Choroid plexus epithelial cell (primary cell): ENCODE measurements around the gene POLN.

Experiments used
- DNase-seq: peaks from one replicate; pipeline ENCODE4 v3.0.0-alpha.2; 2010; ENCODE audit warnings: low read depth
- H3K4me3 ChIP-seq: 2 replicates; pipeline ENCODE4 v1.5.1; 2011; ENCODE audit warnings: low read depth, mild to moderate bottlenecking, control low read depth, low read length, moderate library complexity
- TF ChIP-seq, protein P1 (sequence below): conservative IDR thresholded peaks from 2 replicates; pipeline ENCODE4 v1.5.1; 2011; ENCODE audit warnings: low read depth, mild to moderate bottlenecking, control low read depth, inconsistent platforms, low read length, moderate library complexity

POLN gene

DNA sequence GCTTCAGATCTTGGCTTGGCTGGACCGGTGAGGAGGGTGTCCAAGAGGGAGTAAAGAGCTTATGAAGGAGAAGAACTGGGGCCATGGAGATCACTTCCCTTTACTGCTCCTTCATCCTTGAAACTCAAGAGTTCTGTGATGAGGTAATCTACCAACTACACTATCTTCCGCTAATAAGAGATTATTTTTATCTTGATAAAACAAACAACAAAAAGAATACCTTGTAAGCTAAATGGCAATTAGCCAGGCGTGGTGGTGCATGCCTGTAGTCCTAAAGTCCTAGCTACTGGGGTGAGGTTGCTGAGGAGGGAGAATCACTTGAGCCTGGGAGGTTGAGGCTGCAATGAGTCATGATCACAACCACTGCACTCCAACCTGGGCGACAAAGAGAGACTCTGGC is 47.4 kb downstream of the POLN start:
- peak; percentile 13 for DNase-seq
- TF ChIP-seq, protein P1, sequence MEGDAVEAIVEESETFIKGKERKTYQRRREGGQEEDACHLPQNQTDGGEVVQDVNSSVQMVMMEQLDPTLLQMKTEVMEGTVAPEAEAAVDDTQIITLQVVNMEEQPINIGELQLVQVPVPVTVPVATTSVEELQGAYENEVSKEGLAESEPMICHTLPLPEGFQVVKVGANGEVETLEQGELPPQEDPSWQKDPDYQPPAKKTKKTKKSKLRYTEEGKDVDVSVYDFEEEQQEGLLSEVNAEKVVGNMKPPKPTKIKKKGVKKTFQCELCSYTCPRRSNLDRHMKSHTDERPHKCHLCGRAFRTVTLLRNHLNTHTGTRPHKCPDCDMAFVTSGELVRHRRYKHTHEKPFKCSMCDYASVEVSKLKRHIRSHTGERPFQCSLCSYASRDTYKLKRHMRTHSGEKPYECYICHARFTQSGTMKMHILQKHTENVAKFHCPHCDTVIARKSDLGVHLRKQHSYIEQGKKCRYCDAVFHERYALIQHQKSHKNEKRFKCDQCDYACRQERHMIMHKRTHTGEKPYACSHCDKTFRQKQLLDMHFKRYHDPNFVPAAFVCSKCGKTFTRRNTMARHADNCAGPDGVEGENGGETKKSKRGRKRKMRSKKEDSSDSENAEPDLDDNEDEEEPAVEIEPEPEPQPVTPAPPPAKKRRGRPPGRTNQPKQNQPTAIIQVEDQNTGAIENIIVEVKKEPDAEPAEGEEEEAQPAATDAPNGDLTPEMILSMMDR, result no peak
- no peak overlapping the region for H3K4me3 ChIP-seq

DNA sequence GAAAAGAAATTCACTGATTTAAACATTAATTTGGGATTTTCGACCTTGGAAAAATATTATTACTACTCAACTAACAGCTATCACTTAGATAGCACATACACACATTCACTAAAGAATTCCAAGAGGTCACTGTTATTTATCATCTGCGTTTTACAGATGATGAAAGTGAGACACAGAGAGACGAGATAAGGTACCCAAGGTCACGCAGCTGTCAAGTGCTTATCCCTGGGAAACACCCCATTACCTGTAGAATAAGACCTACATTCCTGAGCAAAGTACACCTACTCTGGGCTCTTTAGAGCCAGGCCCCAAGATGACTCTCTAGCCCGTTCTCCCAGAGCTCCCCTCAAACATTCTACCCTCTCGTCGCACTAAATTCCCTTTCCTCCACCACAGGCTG is 48.6 kb downstream of the POLN start:
- no peak for DNase-seq
- H3K4me3 ChIP-seq, result no peak overlapping the region
- TF ChIP-seq, protein P1, result no peak

DNA sequence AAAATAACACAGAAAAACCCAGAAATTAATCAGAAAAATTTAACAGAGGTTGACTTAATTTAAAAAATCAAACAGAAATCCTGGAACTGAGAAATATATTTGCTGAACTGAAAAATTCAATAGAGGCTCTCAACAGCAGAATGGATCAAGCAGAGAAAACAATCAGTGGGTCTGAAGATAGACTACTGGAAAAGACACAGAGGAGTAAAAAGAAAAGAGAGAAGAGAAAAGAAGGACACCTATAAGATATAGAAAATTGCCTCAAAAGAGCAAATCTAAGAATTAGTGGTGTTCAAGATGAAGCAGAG is 55.1 kb downstream of the POLN start:
- DNase-seq, result no peak
- TF ChIP-seq, protein P1, result no peak
- no peak overlapping the region for H3K4me3 ChIP-seq

DNA sequence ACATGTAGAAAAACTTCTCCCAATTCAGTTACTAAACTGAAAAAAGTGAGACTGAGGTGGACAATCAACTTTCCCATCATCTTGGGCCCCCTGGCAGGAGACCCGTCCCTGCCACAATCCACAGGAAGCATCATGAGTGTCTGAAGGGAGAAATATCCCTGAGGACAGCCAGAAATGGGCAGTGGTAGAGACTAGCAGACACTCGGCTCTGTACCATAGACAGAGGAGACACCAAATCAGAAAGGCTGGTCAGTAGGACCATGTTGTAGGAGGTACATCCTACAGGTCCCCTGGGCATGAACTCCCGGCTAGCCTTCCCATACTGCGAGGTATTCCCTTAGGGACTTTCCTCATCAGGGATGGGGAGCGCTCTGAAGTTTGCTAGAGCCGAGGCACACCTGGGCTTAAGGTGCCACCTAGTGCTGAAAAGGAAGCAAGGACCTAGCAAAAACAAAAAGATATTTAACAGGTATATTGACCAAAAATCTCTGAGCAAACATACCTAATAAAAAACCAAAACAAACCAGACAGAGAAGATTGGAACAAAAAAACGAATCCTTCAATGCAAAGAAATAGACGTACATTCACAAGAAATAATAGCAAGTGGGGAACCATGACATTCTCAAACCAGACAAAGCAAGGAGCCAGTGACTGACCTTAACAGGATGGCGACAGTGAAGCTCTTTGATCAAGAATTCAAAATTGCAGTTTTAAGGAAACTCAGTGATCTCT is 55.6 kb downstream of the POLN start:
- DNase-seq, result peak; percentile 50
- no peak overlapping the region for H3K4me3 ChIP-seq
- TF ChIP-seq, protein P1, result peak; percentile 61

DNA sequence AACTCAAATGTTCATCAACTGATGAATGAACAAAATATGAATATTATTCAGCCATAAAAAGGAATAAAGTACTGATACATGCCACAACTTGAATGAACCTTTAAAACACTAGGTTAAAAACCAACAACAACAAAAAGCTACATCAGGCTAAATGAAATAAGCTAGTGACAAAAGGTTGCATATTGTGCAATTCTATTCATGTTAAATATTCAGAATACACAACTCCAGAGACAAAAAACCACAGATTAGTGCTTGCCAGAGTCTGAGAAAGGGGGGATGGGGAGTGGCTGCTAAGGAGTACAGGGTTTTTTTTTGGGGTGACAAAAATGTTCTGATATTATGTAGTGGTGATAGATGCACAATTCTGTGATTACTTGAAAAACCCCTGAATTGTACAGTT is 58.5 kb downstream of the POLN start:
- peak; percentile 26 for DNase-seq
- H3K4me3 ChIP-seq, result no peak overlapping the region
- TF ChIP-seq, protein P1, result no peak

DNA sequence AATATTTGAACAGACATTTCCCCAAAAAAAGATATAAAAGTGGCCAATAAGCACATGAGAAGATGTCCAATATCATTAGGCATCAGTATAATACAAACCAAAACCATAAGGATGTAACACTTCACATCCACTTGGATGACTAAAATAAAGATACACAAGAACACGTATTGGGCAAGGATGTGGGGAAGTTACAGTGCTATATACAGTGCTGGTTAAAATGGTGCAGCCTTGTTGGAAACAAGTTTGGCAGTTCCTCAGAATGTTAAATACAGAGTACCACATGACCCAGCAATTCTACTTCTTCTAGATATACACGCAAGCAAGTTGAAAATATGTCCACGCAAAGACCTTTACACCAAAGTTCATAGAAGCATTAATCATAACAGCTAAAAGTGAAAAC is 58.9 kb downstream of the POLN start:
- no peak overlapping the region for H3K4me3 ChIP-seq
- peak; percentile 42 for DNase-seq
- TF ChIP-seq, protein P1, result no peak

DNA sequence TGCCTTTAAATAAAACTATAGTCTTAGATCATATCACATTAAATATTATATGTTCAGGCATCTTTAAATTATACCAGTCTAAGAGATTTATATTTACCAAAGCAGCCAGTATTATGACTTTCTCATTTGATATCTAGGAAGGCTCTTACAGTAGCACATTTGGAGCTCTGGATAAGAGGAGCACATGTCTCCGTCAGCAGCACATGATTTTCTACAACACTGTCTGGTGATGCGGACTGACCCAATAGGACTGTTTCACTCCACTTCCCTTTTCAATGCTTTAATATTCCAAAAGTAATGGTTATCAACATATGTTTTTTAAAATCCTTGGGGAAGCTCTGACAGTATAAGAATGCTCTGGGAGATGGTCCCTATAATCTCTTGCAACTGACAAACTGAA is 61.5 kb downstream of the POLN start:
- H3K4me3 ChIP-seq, result no peak overlapping the region
- no peak for DNase-seq
- TF ChIP-seq, protein P1, result no peak
